M059J (cell line): Measurements from ENCODE around the gene KDF1. TPM values are rescaled to one million over a fixed set of nuclear protein-coding genes. Genes with fewer than 3 reads are reported as not detected.

ENCODE experiments used
- DNase-seq: peaks from one replicate; pipeline ENCODE4 v3.0.0-alpha.2; 2012; ENCODE audit warnings: low read depth
- total RNA-seq: library from RNA; depleted of rRNA; stranded (reverse); fragments of >200 nt; shearing (Covaris generic); gene quantifications from 2 replicates; pipeline ENCODE4 v1.2.3, GENCODE V29; 2014; rRNA removed

The KDF1 gene, protein sequence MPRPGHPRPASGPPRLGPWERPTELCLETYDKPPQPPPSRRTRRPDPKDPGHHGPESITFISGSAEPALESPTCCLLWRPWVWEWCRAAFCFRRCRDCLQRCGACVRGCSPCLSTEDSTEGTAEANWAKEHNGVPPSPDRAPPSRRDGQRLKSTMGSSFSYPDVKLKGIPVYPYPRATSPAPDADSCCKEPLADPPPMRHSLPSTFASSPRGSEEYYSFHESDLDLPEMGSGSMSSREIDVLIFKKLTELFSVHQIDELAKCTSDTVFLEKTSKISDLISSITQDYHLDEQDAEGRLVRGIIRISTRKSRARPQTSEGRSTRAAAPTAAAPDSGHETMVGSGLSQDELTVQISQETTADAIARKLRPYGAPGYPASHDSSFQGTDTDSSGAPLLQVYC
- total RNA-seq = not detected in 2 replicates

DNA sequence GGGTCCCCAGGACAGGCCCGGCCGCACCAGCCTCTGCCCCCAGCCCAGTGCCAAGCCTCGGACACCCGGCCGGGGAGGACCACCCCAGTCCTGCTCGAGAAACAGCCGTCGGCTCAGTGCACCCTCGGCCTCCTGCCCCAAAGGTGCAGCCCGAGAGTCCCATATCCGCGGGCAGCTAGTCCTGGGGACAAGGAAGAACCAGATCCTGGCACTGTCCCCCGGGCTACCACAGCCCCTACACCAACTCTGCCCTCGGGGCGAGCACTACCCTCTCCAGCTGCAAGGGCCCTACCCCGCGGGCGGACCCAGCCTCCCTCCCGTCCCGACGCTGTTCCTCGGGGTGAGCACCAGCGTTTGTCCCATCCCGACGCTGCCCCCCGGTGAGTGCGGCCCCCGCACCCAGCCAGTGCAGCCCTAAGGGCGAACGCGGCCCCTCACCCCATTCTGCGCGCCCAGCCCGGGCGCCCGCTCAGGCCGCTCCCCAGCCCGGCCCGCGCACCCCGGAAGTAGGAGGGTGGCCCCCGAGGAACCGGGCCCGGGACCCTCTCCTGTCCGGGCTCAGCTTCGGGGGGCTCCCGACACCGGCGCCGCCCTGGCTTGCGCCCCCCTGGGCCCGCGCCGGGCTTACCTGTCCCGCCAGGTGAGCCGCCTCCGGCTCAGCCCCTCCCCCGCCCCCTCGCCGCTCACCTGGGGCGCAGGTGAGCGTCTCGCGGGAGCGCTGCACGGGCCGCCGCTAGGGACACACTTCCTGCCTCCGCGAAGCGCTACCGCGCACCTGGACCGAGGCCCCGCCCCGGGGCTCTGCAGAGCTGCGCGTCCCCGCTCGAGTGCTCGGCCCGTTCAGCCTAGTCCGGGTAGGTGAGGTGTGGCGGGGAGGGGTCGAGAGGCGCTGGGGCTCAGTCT lies at the start of gene KDF1:
Gene KDF1 (minus strand): TSS at position 747 of the 903 bp plus-strand sequence. CDS start 8,088 bp downstream, outside the sequence.
- DNase-seq = no peak

DNA sequence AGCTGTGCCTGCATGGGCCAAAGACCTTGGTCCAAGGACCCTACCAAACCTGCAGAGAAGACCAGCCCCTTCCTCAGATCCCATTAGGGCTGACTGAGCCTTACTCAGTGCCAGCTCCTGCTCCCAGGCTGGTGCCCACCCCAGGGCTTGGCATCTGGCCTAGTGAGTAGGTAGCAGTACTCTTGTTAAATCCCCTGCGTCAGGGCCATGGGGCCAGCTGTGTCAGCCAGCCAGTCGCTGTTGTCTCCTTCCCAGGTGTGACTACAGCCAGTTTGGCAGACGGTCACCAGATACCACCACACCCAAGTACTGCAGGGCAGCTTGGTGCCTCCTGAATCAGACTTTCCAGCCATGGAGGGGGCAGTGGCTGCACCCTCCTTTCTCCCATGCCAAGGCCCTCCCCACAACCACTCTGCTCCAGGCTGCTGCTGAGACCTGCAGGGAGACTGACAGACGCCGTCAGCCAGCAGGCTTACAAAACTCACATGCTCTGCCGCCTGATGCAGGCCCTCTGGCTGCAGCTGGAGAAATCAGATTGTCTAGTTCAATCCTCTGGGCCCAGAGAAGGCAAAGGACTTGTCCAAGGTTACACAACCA lies 49.4 kb upstream of the KDF1 start:
- peak; percentile 74 for DNase-seq

DNA sequence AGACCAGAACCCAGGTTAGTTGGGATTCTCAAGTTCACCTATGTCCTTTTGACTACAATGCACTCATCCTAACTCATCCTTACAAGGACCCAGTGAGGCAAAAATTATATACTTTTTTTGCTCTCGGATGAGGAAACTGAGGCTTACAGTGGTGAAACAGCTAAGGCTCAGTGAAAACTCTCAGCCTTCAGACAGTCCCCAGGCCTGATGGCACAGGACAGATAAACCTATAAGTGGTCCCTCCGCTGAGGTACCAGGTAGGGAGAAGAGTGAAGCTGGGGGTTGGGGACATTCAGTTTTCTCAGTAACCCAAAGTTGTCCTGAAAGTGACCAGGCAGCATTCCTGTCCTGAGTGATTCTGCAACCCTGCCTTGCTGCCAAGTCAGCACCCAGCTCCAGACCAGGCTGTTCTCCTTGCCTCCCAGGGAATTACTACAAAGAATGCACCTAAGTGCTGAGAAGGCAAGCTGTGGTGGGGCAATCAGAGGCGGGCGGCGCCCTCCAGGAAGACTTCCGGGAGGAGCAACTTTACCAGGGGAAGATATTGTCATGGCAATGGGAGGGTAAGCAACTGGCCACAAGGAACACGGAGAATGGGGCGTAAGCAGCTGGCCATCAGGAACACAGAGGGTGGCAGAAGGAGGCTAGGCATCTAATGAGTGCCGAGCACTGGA lies 47.8 kb upstream of the KDF1 start:
- peak; percentile 47 for DNase-seq

DNA sequence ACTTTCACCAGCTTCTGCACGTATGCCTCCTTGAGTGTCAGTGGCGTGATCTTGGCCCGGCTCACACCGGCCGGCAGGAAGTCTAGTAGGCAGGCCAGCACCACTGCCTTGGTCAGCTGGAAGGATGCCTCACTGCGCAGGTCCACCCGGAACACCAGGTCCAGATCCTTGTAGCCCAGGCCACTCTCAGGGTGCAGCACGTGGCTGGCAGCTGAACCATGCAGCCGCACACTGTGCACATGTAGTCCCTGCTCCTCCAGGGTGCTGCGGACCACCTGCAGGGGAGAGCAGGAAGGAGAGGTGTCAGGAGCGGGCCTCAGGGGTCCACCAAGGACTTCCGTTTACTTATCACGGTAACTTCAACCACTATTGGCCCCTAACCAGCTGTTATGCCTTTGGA lies 46.4 kb upstream of the KDF1 start:
- no peak for DNase-seq

DNA sequence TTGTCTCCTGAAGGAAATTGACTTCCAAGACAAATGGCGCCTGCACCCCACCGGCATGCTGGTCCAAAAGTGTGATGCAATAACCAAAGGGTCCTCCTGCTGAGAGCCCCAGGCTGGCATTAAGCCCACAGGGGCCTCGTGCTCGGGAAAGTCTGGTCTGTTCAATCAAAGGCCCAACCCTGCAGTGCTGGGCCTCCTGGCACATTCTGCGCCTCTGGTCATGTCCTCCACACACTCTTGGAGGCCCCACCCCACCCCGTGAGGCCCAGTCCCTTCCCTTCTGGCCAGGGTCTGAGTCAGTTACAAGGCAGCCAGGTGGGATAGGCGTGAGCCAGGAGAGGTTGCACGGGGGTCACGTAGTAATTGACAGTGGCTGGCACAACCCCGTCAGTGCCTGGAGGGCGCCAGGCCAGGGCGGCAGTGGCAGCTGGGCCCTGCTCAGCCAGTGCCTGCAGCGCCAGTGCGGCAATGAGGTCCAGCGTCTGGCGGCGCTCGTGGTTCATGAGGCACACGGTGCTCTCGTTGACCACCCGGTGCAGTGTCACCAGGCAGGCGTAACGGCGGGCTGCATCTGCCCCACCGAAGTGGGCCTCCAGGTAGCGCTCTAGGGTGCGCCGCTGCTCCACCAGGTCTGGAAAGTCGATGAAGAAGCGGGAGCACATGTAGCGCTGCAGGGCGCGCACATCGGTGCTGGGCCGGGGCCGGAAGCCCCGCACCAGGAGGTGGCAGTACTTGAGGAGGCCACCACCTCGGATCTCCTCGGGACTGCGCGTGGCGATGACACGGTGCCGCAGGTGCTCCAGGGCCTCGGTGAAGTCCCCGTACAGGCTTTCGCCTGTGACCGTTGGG lies 45.6 kb upstream of the KDF1 start:
- no peak for DNase-seq

DNA sequence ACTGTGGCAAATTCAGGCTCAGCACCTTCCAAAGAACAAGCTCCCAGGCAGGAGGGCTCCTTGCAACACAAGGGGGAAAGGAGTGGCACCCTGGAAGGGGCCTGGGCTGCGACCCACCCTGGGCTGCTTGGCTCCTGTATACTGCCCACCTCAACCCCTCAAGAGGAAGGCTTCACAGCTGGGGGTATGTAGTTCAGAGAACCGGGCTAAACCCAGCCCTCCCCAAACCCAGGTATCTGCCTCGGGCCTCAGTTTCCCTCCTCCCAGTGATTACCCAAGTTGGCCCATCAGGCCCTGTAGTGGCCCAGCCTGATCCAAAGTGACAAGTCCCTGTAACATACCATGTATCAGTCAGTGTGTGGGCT lies 44.9 kb upstream of the KDF1 start:
- no peak for DNase-seq

DNA sequence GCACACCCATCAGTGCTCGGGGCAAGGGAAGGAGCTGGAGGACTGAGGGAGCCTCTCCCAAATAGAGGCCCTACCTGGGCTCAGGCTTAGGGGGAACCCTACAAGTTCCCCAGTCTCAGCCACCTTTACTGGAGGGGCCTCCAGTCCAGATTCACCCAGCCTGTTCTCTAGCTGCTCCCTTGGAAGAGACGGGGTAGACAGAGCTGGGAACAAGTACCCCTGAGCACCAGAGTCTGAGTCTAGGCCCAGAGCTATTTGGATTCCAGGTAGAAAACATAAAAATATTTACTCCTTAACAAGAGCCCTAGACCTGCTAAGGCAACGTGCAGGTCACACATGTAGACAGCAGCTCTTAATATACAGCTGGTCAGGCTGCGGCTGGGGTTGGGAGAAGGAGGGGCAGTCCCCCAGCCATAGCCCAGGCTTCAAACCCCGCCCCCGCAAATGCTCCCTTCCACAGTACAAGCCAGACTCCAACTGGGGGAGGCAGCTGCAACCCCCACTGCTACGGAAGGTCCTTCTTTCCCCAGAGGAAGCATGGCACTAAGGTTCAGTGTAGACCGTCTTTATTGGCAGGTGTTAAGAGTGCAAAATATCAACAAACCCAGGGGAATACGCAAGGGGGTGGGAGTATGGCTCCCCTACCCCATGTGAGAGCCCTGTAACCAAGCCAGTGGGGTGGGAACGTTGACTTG lies 44.4 kb upstream of the KDF1 start:
- DNase-seq = no peak

DNA sequence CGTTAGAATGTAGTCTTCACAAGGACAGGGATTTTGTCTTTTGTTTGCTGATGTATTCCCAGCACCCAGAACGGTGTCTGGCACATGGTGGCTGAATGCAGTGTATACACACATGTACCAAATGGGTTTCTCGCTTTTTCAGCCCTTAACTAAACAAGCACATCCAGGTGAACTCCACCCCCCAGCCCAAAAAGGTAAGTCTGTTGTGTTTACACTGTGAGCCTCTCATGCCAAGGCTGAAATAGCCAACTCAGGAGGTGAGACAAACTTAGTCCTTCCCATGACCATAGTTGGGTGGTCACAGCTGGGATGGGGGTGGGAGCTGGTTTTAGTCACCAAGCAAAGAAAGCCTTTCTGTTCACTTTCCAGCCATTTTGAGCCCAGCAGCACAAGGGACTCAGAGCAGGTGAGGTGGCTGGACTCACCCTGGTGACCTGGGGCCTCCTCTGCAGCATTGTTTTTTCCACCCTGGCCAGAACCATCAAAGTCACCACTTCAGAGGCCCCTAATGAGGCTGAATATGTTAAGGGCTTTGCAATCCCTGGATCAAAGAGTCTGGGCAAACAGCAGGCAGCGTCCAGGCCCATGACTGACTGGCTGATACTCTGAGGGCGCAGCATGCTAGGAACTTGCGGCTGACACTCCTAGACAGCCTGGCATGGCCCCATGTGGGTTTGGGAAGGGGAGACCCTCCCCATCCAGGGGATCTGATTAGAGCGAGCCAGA lies 43.6 kb upstream of the KDF1 start:
- DNase-seq = no peak

DNA sequence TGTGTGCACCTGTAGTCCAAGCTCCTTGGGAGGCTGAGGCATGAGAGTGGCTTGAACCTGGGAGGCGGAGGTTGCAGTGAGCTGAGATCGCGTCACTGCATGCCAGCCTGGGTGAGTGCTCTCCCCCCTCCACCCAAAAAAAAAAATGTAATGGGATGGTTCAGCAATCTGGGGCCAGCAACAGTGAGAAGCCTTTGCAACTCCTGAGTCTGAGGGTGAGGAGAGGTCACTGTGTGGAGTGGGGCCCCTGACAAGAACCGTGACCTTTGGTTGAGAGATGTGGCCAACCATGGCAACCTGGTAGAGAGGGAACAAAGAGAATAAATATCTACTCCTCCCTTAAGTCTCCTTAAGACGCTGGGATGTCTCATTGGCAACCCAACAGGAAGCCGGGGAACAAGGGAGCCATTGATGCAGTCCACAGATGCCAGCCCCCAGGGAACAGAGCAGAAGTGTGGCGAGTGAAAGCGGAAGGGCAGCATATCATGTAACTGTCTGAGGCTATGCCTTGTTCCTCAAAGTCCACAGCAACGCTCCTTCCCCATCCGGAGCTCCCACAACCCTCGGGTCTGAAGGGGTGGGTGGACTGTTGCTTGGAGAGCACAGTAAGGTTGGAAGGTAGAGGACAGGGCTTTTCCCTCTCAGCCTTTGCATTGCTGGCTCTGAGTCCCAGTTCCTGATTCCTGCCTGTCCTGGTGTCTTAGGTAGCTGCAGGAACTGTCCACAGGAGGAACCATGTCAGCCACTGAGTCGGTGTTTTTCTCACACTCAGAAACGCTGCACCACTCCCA lies 41.5 kb upstream of the KDF1 start:
- DNase-seq = peak; percentile 50

DNA sequence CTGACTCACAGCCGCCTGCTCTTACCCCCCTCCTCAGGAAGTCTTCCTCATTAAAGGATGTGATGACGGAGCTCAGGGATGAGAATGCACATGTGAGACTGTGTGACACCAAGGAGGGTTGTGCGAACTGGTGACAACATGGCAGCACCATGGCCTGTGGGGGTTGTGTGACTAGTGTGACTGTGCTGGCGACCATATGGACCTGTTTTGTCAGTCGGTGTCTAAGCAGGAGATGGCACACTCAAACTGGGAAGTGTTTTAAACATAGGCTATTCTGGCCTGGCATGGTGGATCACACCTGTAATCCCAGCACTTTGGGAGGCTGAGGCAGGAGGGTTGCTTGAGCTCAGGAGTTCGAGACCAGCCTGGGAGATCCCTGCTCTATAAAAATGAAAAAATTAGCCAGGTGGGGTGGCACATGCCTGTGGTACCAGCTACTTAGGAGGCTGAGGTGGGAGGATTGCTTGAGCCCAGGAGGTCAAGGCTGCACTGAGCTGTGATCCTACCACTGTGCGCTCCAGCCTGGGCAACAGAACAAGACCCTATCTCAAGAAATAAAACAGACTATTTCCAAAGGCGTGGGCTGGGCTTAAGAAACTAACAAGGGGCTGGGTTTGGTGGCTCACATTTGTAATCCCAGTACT lies 40.7 kb upstream of the KDF1 start:
- peak; percentile 53 for DNase-seq

DNA sequence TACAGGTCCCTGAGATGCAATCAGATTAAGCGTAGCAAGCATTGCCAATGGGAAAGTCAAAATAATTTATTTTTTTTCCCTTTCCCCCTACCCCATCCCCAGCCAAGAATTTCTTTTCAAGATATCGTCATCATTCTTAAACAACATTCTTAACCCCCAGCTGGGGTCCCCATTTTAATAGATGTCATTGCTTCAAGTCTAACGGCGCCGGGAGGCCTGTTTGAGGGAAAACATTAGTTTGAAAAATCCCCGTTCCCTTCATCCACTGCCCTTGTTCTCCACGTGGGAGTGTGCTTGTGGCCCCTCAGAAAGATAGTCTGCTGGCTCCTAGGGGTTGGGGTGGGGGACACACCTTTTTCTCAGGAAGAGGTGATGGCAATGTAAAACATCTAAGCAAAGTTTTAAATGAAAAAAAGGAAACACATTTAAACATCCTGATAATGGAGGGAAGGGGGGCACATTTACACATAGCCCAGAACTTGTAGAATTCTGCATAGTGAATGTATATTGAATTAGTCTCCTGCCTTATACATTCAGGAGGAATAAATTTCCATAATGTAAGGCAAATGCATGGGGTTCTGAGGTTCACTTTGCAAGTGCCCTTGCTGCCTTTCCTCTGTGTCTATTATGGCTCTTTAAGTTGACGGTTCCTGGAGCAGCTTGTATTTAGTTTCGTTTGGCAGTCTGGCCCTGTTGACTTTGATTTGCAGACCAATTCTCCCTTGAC lies 40.0 kb upstream of the KDF1 start:
- DNase-seq = no peak

DNA sequence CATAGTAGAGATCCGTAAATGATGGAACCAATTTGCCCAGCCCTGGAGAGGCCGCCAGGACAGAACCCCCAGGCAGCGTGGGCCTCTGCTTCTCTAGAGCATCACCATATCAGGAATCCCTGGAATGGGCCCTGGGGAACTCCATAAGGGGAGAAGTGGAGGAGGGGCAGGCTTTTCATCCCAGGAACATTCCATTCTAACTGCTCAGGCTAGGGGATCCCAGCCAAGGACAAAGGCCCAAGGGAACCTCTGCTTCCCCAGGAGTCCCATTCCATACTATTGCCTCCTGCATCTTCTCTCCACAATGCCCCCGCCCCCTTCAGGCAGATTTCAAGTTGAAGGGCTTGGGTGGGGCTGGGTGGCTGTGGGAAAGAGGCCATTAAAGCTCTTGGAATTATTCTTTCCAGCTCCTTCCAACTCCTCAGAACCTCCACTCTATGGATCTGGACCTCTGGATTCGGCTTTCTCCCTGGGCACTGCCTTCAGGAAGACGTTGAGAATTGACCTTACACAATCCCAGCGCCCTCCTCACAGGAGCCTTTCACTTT lies 39.2 kb upstream of the KDF1 start:
- peak; percentile 98 for DNase-seq

DNA sequence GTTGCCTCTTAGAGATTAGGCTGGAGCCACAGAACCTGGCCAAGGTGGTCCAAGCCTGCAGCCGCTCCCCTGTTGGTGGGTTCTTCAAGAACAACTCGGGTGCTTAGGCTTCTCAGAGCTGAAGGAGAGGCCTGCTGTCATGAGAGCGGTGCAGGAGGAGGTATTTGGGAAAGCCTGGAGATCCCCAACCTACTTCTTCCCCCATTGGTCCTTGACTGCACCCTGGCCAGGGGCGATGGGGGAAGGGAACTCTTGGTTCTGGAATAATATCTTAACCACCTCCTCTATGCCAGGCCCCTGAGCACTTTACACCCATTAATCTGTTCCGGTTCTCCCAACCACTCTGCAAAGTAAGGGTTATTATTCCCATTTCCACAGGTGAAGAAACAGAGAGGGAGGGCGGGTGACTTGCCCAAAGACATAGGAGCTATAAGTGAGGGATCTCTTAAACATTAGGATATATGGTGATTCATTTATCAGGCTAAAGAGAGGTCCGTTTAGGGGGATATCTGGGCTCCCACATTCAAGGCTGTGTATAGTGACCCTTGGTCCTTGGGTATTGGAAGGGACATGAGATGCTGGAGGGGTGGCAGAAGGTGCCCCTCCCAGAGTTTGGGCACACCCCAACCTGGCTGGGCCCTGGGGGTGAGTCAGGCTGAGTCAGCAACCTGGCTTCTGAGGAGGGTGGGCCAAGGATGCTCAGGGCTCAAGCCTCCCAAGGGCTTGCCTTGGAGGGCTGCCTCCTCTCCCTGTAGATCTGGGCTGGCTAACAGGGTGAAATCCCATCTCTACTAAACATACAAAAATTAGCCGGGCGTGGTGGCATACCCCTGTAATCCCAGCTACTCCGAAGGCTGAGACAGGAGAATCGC lies 38.4 kb upstream of the KDF1 start:
- DNase-seq = peak; percentile 68

DNA sequence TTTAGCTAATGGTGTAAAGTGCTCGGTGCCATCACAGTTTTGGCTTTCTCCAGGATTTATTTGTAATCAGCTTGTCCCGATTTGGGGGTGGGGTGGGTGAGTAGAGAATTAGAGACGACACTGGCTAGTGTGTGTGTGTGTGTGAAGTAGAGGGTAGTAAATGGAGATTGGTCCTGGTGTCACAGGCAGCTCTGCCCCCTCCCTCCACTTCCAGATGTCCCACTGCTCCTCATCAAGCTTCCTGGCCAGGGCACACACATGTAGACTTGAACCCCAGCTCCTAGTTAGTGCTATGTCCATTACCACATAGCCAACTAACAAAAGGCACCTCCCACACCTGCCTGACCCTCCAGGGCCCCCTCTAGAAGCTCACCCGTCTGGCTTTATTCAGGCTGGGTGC lies 36.4 kb upstream of the KDF1 start:
- DNase-seq = no peak

DNA sequence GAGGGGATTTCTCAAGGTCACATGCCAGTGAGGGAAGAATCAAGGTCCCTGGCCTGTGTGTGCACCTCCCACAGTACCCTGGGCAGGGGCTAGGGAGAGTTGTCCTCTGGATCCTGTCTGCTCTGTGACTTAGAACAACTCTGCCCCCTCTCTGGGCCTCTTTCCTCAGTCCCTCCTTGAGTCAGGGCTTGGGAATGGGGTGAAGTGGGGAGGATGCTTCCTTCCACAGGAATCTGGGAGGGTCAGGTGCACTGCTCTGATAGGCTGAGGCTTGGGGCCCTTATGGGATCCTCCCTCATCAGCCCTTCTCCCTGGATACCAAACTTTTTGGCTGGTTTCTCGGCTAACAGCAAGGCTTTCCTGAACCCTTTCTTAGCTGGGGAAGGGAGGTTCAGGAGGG lies 35.8 kb upstream of the KDF1 start:
- DNase-seq = no peak

DNA sequence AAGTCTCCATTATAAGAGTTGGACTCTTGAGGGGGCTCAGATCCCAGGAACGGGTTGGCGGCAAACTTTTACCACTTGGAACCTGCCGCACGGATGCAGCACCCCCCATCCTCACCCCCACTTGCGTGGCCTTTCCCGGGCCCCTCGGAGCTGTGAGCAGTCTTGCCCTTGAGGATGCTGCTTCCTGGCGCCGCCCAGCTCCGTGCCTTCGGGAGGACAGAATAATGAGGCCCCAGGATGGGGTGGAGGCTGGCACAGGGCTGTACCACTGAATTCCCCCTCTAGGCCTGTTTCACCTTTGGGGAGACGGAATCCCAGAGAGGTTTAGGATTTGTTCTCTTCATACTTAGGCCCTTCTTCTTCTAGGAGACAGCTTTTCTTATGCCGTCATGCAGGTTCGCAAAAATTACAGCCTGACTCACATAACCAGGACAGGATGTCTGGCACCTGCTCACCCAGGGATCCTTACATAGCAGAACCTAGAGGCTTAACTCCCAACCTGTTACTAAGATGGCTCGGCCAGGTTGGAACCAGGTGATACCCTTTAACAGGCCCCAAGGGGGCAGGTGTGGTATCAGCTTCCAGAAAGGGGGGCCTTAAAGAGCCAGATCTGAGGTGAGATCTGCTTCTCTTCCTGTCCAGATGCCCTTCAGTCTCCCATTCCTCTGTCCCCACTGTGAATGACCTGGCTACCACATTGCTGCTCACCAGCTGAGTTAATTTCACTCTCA lies 34.7 kb upstream of the KDF1 start:
- no peak for DNase-seq
